ENCODE measurements around the gene TRA2A.

TRA2A gene

GRCh38 chr7:23469150-23469960 lies 62.4 kb downstream of the TRA2A start:
- DNase-seq, result peak; percentile 31

- no peak for DNase-seq
Observed at GRCh38 chr7:23468526-23469149, 63.1 kb downstream of the TRA2A start.

- DNase-seq, result peak; percentile 58
Observed at GRCh38 chr7:23467806-23468525, 63.8 kb downstream of the TRA2A start.

- peak; percentile 7 for DNase-seq
Observed at GRCh38 chr7:23467291-23467805, 64.4 kb downstream of the TRA2A start.

- peak; percentile 56 for DNase-seq
Observed at GRCh38 chr7:23462846-23463245, 68.9 kb downstream of the TRA2A start.

- DNase-seq, result peak; percentile 6
Observed at GRCh38 chr7:23458044-23458443, 73.7 kb downstream of the TRA2A start.

- DNase-seq, result no peak
Observed at GRCh38 chr7:23456093-23456492, 75.7 kb downstream of the TRA2A start.

GRCh38 chr7:23454881-23455526 lies 76.8 kb downstream of the TRA2A start:
- no peak for DNase-seq

All from fibroblast of skin of right biceps (primary cell).